Endothelial cell of umbilical vein (primary cell): Measurements from ENCODE around the gene ADM5. TPM values are rescaled to one million over a fixed set of nuclear protein-coding genes. Genes with fewer than 3 reads are reported as not detected.

Experiments
- BruUV-seq: library from RNA; stranded (reverse); fragments of 400-500 nt; replicated peaks from 2 replicates; lab custom pipeline; 2021; lab: Mats Ljungman, UMichigan
- CTCF ChIA-PET: fragments of 300-600, 350-600 bp; sonication (Branson Sonifier 250); formaldehyde crosslinking; loops from one replicate; lab custom pipeline; 2021; ENCODE audit warnings: antibody characterized with exemption, inconsistent platforms; lab: Charles Lee
- POLR2A ChIA-PET: fragments of 300-600, 350-600 bp; sonication (Branson Sonifier 250); formaldehyde crosslinking; loops from one replicate; lab custom pipeline; 2021; ENCODE audit warnings: antibody characterized with exemption, inconsistent platforms; lab: Charles Lee
- DNase-seq: peaks from one replicate; pipeline ENCODE4 v3.0.0-alpha.2; 2011; ENCODE audit warnings: low read depth, low spot score
- FAIRE-seq: peaks from 2 replicates; lab custom pipeline; 2011; peaks lifted over from hg19 to GRCh38; lab: Jason Lieb, UNC
- H2AFZ ChIP-seq: 2 replicates; pipeline ENCODE4 v1.6.0; 2012; ENCODE audit warnings: low read depth, low read length, control low read depth, inconsistent platforms
- H3K27ac ChIP-seq: 2 replicates; pipeline ENCODE4 v1.5.1; 2011; ENCODE audit warnings: low read depth, mild to moderate bottlenecking, control low read depth, low read length, moderate library complexity; ENCODE audit not compliant: insufficient read depth
- H3K27me3 ChIP-seq, 2 experiments: 2 replicates each; pipeline versions ENCODE4 v1.6.0 to v1.6.1; 2011; ENCODE audit warnings: low read length in 2 of 2, mixed read lengths in 1 of 2; ENCODE audit not compliant: control insufficient read depth in 2 of 2, insufficient read depth in 2 of 2
- H3K36me3 ChIP-seq, 2 experiments: 2 replicates in 1 of 2; 3 replicates in 1 of 2; pipeline ENCODE4 v1.5.1; 2011; ENCODE audit warnings: low read length in 2 of 2, mild to moderate bottlenecking in 1 of 2, moderate library complexity in 1 of 2; ENCODE audit not compliant: control insufficient read depth in 2 of 2, insufficient read depth in 2 of 2; ENCODE audit errors: extremely low read depth in 1 of 2
- H3K4me1 ChIP-seq: 3 replicates; pipeline ENCODE4 v1.5.1; 2011; ENCODE audit warnings: mild to moderate bottlenecking, low read length; ENCODE audit not compliant: control insufficient read depth, insufficient read depth; ENCODE audit errors: extremely low read depth
- H3K4me2 ChIP-seq: 2 replicates; pipeline ENCODE4 v1.6.1; 2011; ENCODE audit warnings: low read length, control low read depth, mixed read lengths; ENCODE audit not compliant: insufficient read depth
- H3K4me3 ChIP-seq, 3 experiments: fragments of 200-600 bp in 1 of 3; sonication (generic), shearing (Covaris generic) in 1 of 3; replicated peaks in 1 of 3; 2 replicates each; pipeline ENCODE4 v1.5.1; 2011 to 2016; ENCODE audit warnings: control low read depth in 3 of 3, low read length in 3 of 3, mild to moderate bottlenecking in 2 of 3, inconsistent platforms in 1 of 3, low read depth in 1 of 3, moderate library complexity in 1 of 3; ENCODE audit not compliant: insufficient read depth in 1 of 3
- H3K79me2 ChIP-seq: 2 replicates; pipeline ENCODE4 v1.6.0; 2012; ENCODE audit warnings: low read length, inconsistent platforms; ENCODE audit not compliant: control insufficient read depth, insufficient read depth
- H3K9ac ChIP-seq: replicated peaks from 2 replicates; pipeline ENCODE3; 2011; ENCODE audit warnings: low read length, control low read depth; ENCODE audit not compliant: insufficient read depth; ENCODE audit errors: extremely low read depth
- H3K9me1 ChIP-seq: replicated peaks from 3 replicates; pipeline ENCODE4 v1.6.0; 2011; ENCODE audit warnings: mild to moderate bottlenecking, low read length; ENCODE audit not compliant: control insufficient read depth, insufficient read depth; ENCODE audit errors: extremely low read depth
- H3K9me3 ChIP-seq: replicated peaks from 2 replicates; pipeline ENCODE4 v1.5.1; 2012; ENCODE audit warnings: low read length, inconsistent platforms; ENCODE audit not compliant: control insufficient read depth, insufficient read depth
- H4K20me1 ChIP-seq: replicated peaks from 2 replicates; pipeline ENCODE3; 2011; ENCODE audit warnings: mild to moderate bottlenecking, low read length; ENCODE audit not compliant: control insufficient read depth, insufficient read depth; ENCODE audit errors: extremely low read depth
- CTCF ChIP-seq, 2 donors: IDR thresholded peaks; 1 replicate in 1 of 2; 2 replicates in 1 of 2; pipeline ENCODE4 v1.5.1; 2011; ENCODE audit warnings: low read length in 2 of 2, mild to moderate bottlenecking in 2 of 2, moderate library complexity in 2 of 2, control low read depth in 1 of 2, inconsistent platforms in 1 of 2, low read depth in 1 of 2; ENCODE audit not compliant: insufficient read depth in 1 of 2; ENCODE audit errors: extremely low read depth in 1 of 2
- EZH2 ChIP-seq: IDR thresholded peaks from 2 replicates; pipeline ENCODE4 v1.6.1; 2012; ENCODE audit warnings: borderline replicate concordance, low read depth, mild to moderate bottlenecking, moderate library complexity, low read length, inconsistent platforms; ENCODE audit not compliant: severe bottlenecking
- FOS ChIP-seq: IDR thresholded peaks from 2 replicates; pipeline ENCODE4 v1.6.1; 2011; ENCODE audit warnings: mild to moderate bottlenecking, low read length, moderate library complexity, borderline replicate concordance; ENCODE audit not compliant: insufficient read depth
- GATA2 ChIP-seq: IDR thresholded peaks from 2 replicates; pipeline ENCODE4 v1.7.0; 2011; ENCODE audit warnings: low read depth, mild to moderate bottlenecking, moderate library complexity, mixed read lengths, low read length; ENCODE audit not compliant: insufficient read length, insufficient read depth
- JUN ChIP-seq: IDR thresholded peaks from 2 replicates; pipeline ENCODE4 v1.6.1; 2011; ENCODE audit warnings: borderline replicate concordance, low read depth; ENCODE audit not compliant: insufficient read length, insufficient read depth
- MAX ChIP-seq: IDR thresholded peaks from 2 replicates; pipeline ENCODE4 v1.6.1; 2011; ENCODE audit not compliant: insufficient read depth, insufficient read length
- MYC ChIP-seq: IDR thresholded peaks from one replicate; pipeline ENCODE4 v1.6.1; 2011; ENCODE audit warnings: mild to moderate bottlenecking, low read depth, low read length
- POLR2A ChIP-seq: IDR thresholded peaks from 2 replicates; pipeline ENCODE4 v1.6.1; 2012; ENCODE audit warnings: low read depth, mild to moderate bottlenecking, control low read depth, low read length
- POLR2AphosphoS5 ChIP-seq: IDR thresholded peaks from 2 replicates; pipeline ENCODE4 v1.6.1; 2012; ENCODE audit warnings: low read depth, mild to moderate bottlenecking, control low read depth, low read length, moderate library complexity; ENCODE audit not compliant: insufficient read depth
- dilution Hi-C: fragments of 300-500 bp; cut with MboI; formaldehyde crosslinking; loops from one replicate; pipeline ENCODE4 v1.15.0; 2019; ENCODE audit warnings: low sequenced_read_pairs; ENCODE audit not compliant: extremely low pct_ligation_motif_present
- intact Hi-C: fragments of 100-400 bp; cut with micrococcal nuclease; formaldehyde crosslinking; loops from one replicate; pipeline ENCODE4 v1.10.0; 2022
- polyA plus RNA-seq, 4 experiments: library from polyadenylated mRNA; depleted of rRNA in 3 of 4; stranded (reverse) in 3 of 4; unstranded in 1 of 4; fragments of >200 nt; gene quantifications; 2 replicates each; pipeline versions ENCODE4 v1.2.1 to v1.2.3, GENCODE V29; 2011 to 2012; ENCODE audit warnings: missing spikeins in 1 of 4
- total RNA-seq: library from RNA; stranded (reverse); gene quantifications from 2 replicates; pipeline ENCODE4 v1.2.3, GENCODE V29; 2021

The ADM5 gene
- total and polyA plus RNA-seq, 2 donors (not counting 3 experiments of a cell fraction or from before 2014, with no cell fraction given): 3.3 to 4.4 TPM

GRCh38 chr19:49683814-49684250 is 5.6 kb upstream of the ADM5 start:
- no peak overlapping the region for H3K4me3 ChIP-seq
- no peaks in the 10 kb centered on the region for H4K20me1 ChIP-seq
- H2AFZ ChIP-seq: no peak overlapping the region
- no peak overlapping the region for H3K4me2 ChIP-seq
- dilution Hi-C loops: no loop called here
- no peaks in the 10 kb centered on the region for H3K27me3 ChIP-seq
- H3K36me3 ChIP-seq: peaks cover 8 to 34% of the 10 kb centered on the region in 2 experiments
- no peak overlapping the region for H3K27ac ChIP-seq
- ChIA-PET CTCF (interaction anchor here (1.4 kb wide), 1 partner anchor 13 kb away, joined by 3 read pairs; no protein-coding TSS in a partner anchor), POLR2A (no interaction called here)
- TF ChIP-seq CTCF (IDR thresholded peaks at IDR 0.05; ENCODE audit: extremely low read depth in 1 of 2, insufficient read depth in 1 of 2, low read depth in 1 of 2, low read length in 2 of 2): no peak
- no peak for TF ChIP-seq POLR2A
- TF ChIP-seq GATA2: no peak
- TF ChIP-seq POLR2AphosphoS5: no peak
- no peak for TF ChIP-seq MAX
- no peak for TF ChIP-seq FOS
- no peak for TF ChIP-seq EZH2
- no peak for TF ChIP-seq MYC
- TF ChIP-seq JUN: no peak
- DNase-seq: no peak
- no peaks in the 10 kb centered on the region for H3K9me1 ChIP-seq
- BruUV-seq: no TSS peak
- intact Hi-C loops: no loop called here
- peaks cover 31% of the 10 kb centered on the region for H3K79me2 ChIP-seq
- peaks cover 32% of the 10 kb centered on the region for H3K4me1 ChIP-seq
- no peak for FAIRE-seq
- no peaks in the 10 kb centered on the region for H3K9me3 ChIP-seq
- no peak overlapping the region for H3K9ac ChIP-seq
